Right lobe of liver (tissue), 6 donors: ENCODE measurements around the gene POLR3E. TPM values are rescaled to one million over a fixed set of nuclear protein-coding genes. Genes with fewer than 3 reads are reported as not detected.

Experiments
- ATAC-seq, 4 donors: fragments of 200-7000 bp; cut with Tn5 transposase; one replicate each; pipeline ENCODE4 v1.9.1; 2020; ENCODE audit warnings: mild to moderate bottlenecking in 4 of 4, moderate library complexity in 4 of 4
- DNase-seq, 3 donors: peaks; one replicate each; pipeline ENCODE4 v3.0.0-alpha.2; 2020
- H3K27ac ChIP-seq, 3 donors: fragments of 200-600 bp; one replicate each; pipeline ENCODE4 v1.8.0; 2022
- H3K27me3 ChIP-seq, 2 donors: fragments of 200-600 bp; one replicate each; pipeline ENCODE4 v1.8.0; 2022
- H3K36me3 ChIP-seq, 4 donors: fragments of 200-600 bp; sonication (generic) in 1 of 4; one replicate each; pipeline versions ENCODE4 v1.5.1 to v1.8.0; 2017 to 2022; ENCODE audit warnings: control low read depth in 1 of 4
- H3K4me1 ChIP-seq, 4 donors: fragments of 200-600 bp; sonication (generic) in 1 of 4; one replicate each; pipeline versions ENCODE4 v1.5.1 to v1.8.0; 2017 to 2022; ENCODE audit warnings: control low read depth in 1 of 4
- H3K4me3 ChIP-seq, 3 donors: fragments of 200-600 bp; one replicate each; pipeline ENCODE4 v1.8.0; 2022
- H3K9me3 ChIP-seq, 4 donors: fragments of 200-600 bp; sonication (generic) in 1 of 4; one replicate each; pipeline versions ENCODE4 v1.5.1 to v1.8.0; 2017 to 2022; ENCODE audit warnings: control low read depth in 1 of 4
- CTCF ChIP-seq, 4 donors: fragments of 200-600 bp in 3 of 4; fragments of 450-650 bp in 1 of 4; IDR thresholded peaks; one replicate each; pipeline versions ENCODE4 v1.5.1 to v1.8.0; 2016 to 2022; ENCODE audit warnings: antibody characterized with exemption in 4 of 4, mild to moderate bottlenecking in 2 of 4
- POLR2A ChIP-seq: fragments of 450-650 bp; IDR thresholded peaks from one replicate; pipeline ENCODE4 v1.6.1; 2017; ENCODE audit warnings: antibody characterized with exemption, mild to moderate bottlenecking
- WGBS: methylation state at CpG from one replicate; pipeline ENCODE4 v1.1.6; 2018; ENCODE audit warnings: low coverage, low lambda C conversion rate; ENCODE audit not compliant: insufficient coverage; ENCODE audit errors: missing lambda C conversion rate; 5-methylcytosine and 5-hydroxymethylcytosine counted together
- intact Hi-C, 2 donors: fragments of 100-400 bp; cut with DNase I; formaldehyde crosslinking; loops; one replicate each; pipeline versions ENCODE4 v1.11.2 to v1.14.1; 2022
- total RNA-seq, 6 experiments: library from RNA; depleted of rRNA in 2 of 6; stranded (reverse); fragments of >200 nt in 2 of 6; fragmentation: NEBNext Ultra II Directional in 3 of 6; extraction: Animal tissue kit (Norgen Biotek cat#: 25700) in 3 of 6; gene quantifications; one replicate each; pipeline versions ENCODE4 v1.1.0 to v1.2.4, GENCODE V29; 2016 to 2023
- donor health status: DM: no; HTN: yes; CAD: no.
- donor health status: DM: no; HTN: no; CAD: no.
- donor health status: DM: no; HTN: no; CAD: no.
- donor health status: DM: no; HTN: yes; CAD: no.
- donor health status: DM: no; HTN: yes; CAD: no.

The POLR3E gene
- total RNA-seq, 6 experiments from 2014 or later: 15.8 to 35.7 (median 26.9) TPM

GRCh38 chr16:22312897-22313781 lies 15.9 kb downstream of the POLR3E start:
- Histone ChIP-seq H3K36me3 (peaks cover 0 to 82% (median 12%) of the 10 kb centered on the region in 4 donors), H3K4me3 (no peak overlapping the region)
- 89% methylated on average over 13 of the region's 23 CpGs for WGBS

GRCh38 chr16:22313876-22314470 lies 16.8 kb downstream of the POLR3E start:
- peak in 2 of 3 donors; percentile 9 to 35 for DNase-seq
- Histone ChIP-seq H3K27me3 (no peaks in the 10 kb centered on the region), H3K4me1 (no peaks in the 10 kb centered on the region), H3K9me3 (no peaks in the 10 kb centered on the region), H3K27ac (no peak overlapping the region), H3K36me3 (peaks cover 0 to 79% (median 12%) of the 10 kb centered on the region in 4 donors), H3K4me3 (no peak overlapping the region)
- intact Hi-C loops: loop anchor here in 1 of 2 donors (10.0 kb wide), 1 partner anchor 351 kb away; no protein-coding TSS in a partner anchor
- no peak for ATAC-seq
- WGBS: 93% methylated on average over 5 of the region's 10 CpGs
- TF ChIP-seq CTCF (IDR thresholded peaks at IDR 0.05) (no peak), POLR2A (no peak)

More at GRCh38 chr16:22312897-22313781, 15.9 kb downstream of the POLR3E start:
- Histone ChIP-seq H3K4me1 (no peaks in the 10 kb centered on the region), H3K27ac (no peak overlapping the region), H3K9me3 (no peaks in the 10 kb centered on the region), H3K27me3 (no peaks in the 10 kb centered on the region)
- DNase-seq (peak in 2 of 3 donors; percentile 11 to 33), ATAC-seq (no peak)
- TF ChIP-seq CTCF (IDR thresholded peaks at IDR 0.05) (no peak), POLR2A (no peak)
- intact Hi-C loops: loop anchor here in 1 of 2 donors (10.0 kb wide), 1 partner anchor 352 kb away; no protein-coding TSS in a partner anchor

- DNase-seq (peak in 1 of 3 donors; percentile 30), ATAC-seq (peak in 1 of 4 donors; percentile 4)
- peaks cover 0 to 79% (median 10%) of the 10 kb centered on the region in 4 donors for H3K36me3 ChIP-seq
- H3K27ac ChIP-seq: no peak overlapping the region
- H3K9me3 ChIP-seq: no peaks in the 10 kb centered on the region
- intact Hi-C loops: loop anchor here in 1 of 2 donors (10.0 kb wide), 1 partner anchor 350 kb away; no protein-coding TSS in a partner anchor
- H3K27me3 ChIP-seq: no peaks in the 10 kb centered on the region
- no peaks in the 10 kb centered on the region for H3K4me1 ChIP-seq
- TF ChIP-seq CTCF (IDR thresholded peaks at IDR 0.05) (no peak), POLR2A (no peak)
- WGBS: 67% methylated on average over 13 of the region's 37 CpGs
- H3K4me3 ChIP-seq: no peak overlapping the region
These were observed 17.7 kb downstream of the POLR3E start for GRCh38 chr16:22314661-22315626.

GRCh38 chr16:22315979-22316378 lies 18.8 kb downstream of the POLR3E start:
- H3K27me3 ChIP-seq: no peaks in the 10 kb centered on the region
- H3K4me3 ChIP-seq: no peak overlapping the region
- H3K4me1 ChIP-seq: no peaks in the 10 kb centered on the region
- 100% methylated on average over 1 of the region's 1 CpG for WGBS
- TF ChIP-seq CTCF (IDR thresholded peaks at IDR 0.05) (no peak), POLR2A (no peak)
- no peak for ATAC-seq
- peaks cover 0 to 79% (median 13%) of the 10 kb centered on the region in 4 donors for H3K36me3 ChIP-seq
- H3K27ac ChIP-seq: no peak overlapping the region
- intact Hi-C loops: loop anchor here in 1 of 2 donors (10.0 kb wide), 1 partner anchor 349 kb away; no protein-coding TSS in a partner anchor
- H3K9me3 ChIP-seq: no peaks in the 10 kb centered on the region
- DNase-seq: no peak
